ENCODE results near the gene SESN1.

Gene SESN1

DNA sequence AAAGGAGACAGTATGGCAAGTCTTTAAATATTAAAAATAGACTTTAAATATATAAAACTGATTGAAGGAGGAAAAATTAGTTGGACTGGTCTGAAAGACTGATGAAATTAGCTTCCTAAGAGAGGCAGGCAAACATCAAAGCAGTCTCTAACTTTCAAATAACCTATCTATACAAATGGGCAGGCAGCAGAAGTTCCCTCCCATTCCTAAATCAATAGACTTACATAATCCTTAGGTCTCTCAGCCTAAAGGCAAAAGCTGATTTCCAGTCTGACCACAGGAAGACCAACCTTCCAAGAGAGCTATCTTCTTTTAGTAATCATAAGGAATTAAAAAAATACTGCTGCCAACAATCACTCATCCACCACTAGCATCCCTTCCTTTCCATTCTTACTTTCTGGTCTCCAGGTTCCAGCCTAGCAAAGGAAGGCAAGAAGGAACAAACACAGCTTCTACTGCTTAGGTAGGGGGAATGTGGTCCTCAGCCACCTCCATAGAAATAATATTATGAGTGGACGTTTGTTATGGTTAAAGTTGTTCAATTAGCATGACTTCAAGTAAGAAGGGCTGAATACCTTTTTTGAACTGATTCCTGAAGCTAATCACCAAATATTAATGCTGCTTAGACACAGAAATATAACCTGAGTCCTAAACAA, 44.1 kb downstream of the SESN1 start:
- Histone ChIP-seq H3K4me1 (ENCODE audit: control extremely low read depth in 1 of 4, control insufficient read depth in 4 of 4, insufficient read depth in 4 of 4, low read length in 3 of 4) (peaks cover 0 to 10% (median 3%) of the 10 kb centered on the region in 4 experiments), H3K4me3 (ENCODE audit: control insufficient read depth in 1 of 7, extremely low read depth in 1 of 7, insufficient read depth in 4 of 7, low read depth in 2 of 7, low read length in 6 of 7) (no peak overlapping the region), H3K27me3 (replicated peaks in 2 of 5; ENCODE audit: control insufficient read depth in 4 of 5, insufficient read depth in 5 of 5, low read length in 4 of 5) (no peaks in the 10 kb centered on the region), H3K9me3 (ENCODE audit: control extremely low read depth in 1 of 5, control insufficient read depth in 4 of 5, insufficient read depth in 2 of 5, low read depth in 1 of 5, low read length in 4 of 5) (no peaks in the 10 kb centered on the region), H3K36me3 (ENCODE audit: control insufficient read depth in 4 of 4, insufficient read depth in 4 of 4, low read length in 3 of 4) (no peaks in the 10 kb centered on the region), H3K27ac (ENCODE audit: insufficient read depth in 1 of 2, low read depth in 1 of 2, low read length in 2 of 2, poor library complexity in 1 of 2, severe bottlenecking in 2 of 2) (no peak overlapping the region)
- POLR2A ChIA-PET: no interaction called here
- DNase-seq: no peak
- no CpG with 5 or more reads among the region's 1 CpG for WGBS (ENCODE audit: insufficient coverage)
- CTCF ChIA-PET: interaction anchor here (1.0 to 1.8 kb wide), 4 partner anchors 8 to 34 kb away, joined by 3 to 5 read pairs (median 4); no protein-coding TSS in a partner anchor

GRCh38 chr6:109050012-109050411, 44.6 kb downstream of the SESN1 start:
- no peaks in the 10 kb centered on the region for H3K36me3 ChIP-seq (ENCODE audit: control insufficient read depth in 4 of 4, insufficient read depth in 4 of 4, low read length in 3 of 4)
- H3K27me3 ChIP-seq (replicated peaks in 2 of 5; ENCODE audit: control insufficient read depth in 4 of 5, insufficient read depth in 5 of 5, low read length in 4 of 5): no peaks in the 10 kb centered on the region
- no peak overlapping the region for H3K27ac ChIP-seq (ENCODE audit: insufficient read depth in 1 of 2, low read depth in 1 of 2, low read length in 2 of 2, poor library complexity in 1 of 2, severe bottlenecking in 2 of 2)
- 100% methylated on average over 1 of the region's 2 CpGs for WGBS (ENCODE audit: insufficient coverage)
- ChIA-PET POLR2A (no interaction called here), CTCF (interaction anchor here (1.3 to 1.8 kb wide), 4 partner anchors 9 to 34 kb away, joined by 3 to 6 read pairs (median 4); no protein-coding TSS in a partner anchor)
- H3K4me1 ChIP-seq (ENCODE audit: control extremely low read depth in 1 of 4, control insufficient read depth in 4 of 4, insufficient read depth in 4 of 4, low read length in 3 of 4): peaks cover 0 to 10% (median 3%) of the 10 kb centered on the region in 4 experiments
- no peak overlapping the region for H3K4me3 ChIP-seq (ENCODE audit: control insufficient read depth in 1 of 7, extremely low read depth in 1 of 7, insufficient read depth in 4 of 7, low read depth in 2 of 7, low read length in 6 of 7)
- DNase-seq: no peak
- no peaks in the 10 kb centered on the region for H3K9me3 ChIP-seq (ENCODE audit: control extremely low read depth in 1 of 5, control insufficient read depth in 4 of 5, insufficient read depth in 2 of 5, low read depth in 1 of 5, low read length in 4 of 5)

DNA sequence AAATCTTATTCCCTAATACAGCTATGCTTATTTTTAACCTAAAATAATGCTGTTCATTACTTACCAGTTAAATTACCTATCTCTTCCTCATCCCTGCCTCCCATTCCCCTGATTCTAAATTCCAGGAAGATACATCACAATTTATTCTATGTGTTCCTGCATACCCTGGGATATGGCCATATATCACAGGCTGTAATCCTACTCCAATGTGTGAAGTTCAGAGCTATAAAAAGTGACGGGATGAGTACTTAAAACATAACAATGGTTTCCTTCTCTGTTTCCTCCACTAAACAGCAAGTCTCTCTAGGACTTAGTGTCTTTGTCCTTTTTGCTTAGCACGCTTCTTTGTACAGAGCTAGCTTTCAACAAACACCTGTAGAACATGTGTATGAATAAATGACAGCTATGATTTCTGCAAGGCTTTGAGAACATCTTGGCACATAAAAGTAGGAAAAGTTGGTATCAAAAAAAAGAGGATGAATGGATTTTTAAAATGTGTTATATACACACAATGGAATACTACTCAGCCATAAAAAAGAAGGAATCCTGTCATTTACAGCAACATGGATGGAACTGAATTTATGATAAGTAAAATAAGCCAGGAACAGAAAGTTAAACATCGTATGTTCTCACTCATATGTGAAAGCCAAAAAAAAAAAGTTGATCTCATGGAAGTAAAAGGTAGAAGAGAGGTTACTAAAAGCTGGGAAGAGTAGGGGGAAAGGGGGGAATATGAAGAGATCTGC, 45.8 kb downstream of the SESN1 start:
- H3K27me3 ChIP-seq (replicated peaks in 2 of 5; ENCODE audit: control insufficient read depth in 4 of 5, insufficient read depth in 5 of 5, low read length in 4 of 5): no peaks in the 10 kb centered on the region
- 100% methylated on average over 1 of the region's 3 CpGs for WGBS (ENCODE audit: insufficient coverage)
- H3K9me3 ChIP-seq (ENCODE audit: control extremely low read depth in 1 of 5, control insufficient read depth in 4 of 5, insufficient read depth in 2 of 5, low read depth in 1 of 5, low read length in 4 of 5): no peaks in the 10 kb centered on the region
- H3K27ac ChIP-seq (ENCODE audit: insufficient read depth in 1 of 2, low read depth in 1 of 2, low read length in 2 of 2, poor library complexity in 1 of 2, severe bottlenecking in 2 of 2): no peak overlapping the region
- ChIA-PET POLR2A (interaction anchor here (0.6 kb wide), 1 partner anchor 111 kb away, joined by 4 read pairs; no protein-coding TSS in a partner anchor), CTCF (interaction anchor here (1.1 to 1.8 kb wide), 2 partner anchors 13 kb away, joined by 4 to 6 read pairs; no protein-coding TSS in a partner anchor)
- DNase-seq: no peak
- no peaks in the 10 kb centered on the region for H3K36me3 ChIP-seq (ENCODE audit: control insufficient read depth in 4 of 4, insufficient read depth in 4 of 4, low read length in 3 of 4)
- peaks cover 0 to 10% (median 3%) of the 10 kb centered on the region in 4 experiments for H3K4me1 ChIP-seq (ENCODE audit: control extremely low read depth in 1 of 4, control insufficient read depth in 4 of 4, insufficient read depth in 4 of 4, low read length in 3 of 4)
- no peak overlapping the region for H3K4me3 ChIP-seq (ENCODE audit: control insufficient read depth in 1 of 7, extremely low read depth in 1 of 7, insufficient read depth in 4 of 7, low read depth in 2 of 7, low read length in 6 of 7)

GRCh38 chr6:109048176-109048575, 46.5 kb downstream of the SESN1 start:
- H3K4me1 ChIP-seq (ENCODE audit: control extremely low read depth in 1 of 4, control insufficient read depth in 4 of 4, insufficient read depth in 4 of 4, low read length in 3 of 4): peaks cover 0 to 8% (median 3%) of the 10 kb centered on the region in 4 experiments
- DNase-seq: no peak
- H3K27me3 ChIP-seq (replicated peaks in 2 of 5; ENCODE audit: control insufficient read depth in 4 of 5, insufficient read depth in 5 of 5, low read length in 4 of 5): no peaks in the 10 kb centered on the region
- no peaks in the 10 kb centered on the region for H3K36me3 ChIP-seq (ENCODE audit: control insufficient read depth in 4 of 4, insufficient read depth in 4 of 4, low read length in 3 of 4)
- no CpG with 5 or more reads among the region's 1 CpG for WGBS (ENCODE audit: insufficient coverage)
- ChIA-PET POLR2A (no interaction called here), CTCF (interaction anchor here (1.1 to 1.8 kb wide), 2 partner anchors 12 to 14 kb away, joined by 4 to 6 read pairs; no protein-coding TSS in a partner anchor)
- H3K27ac ChIP-seq (ENCODE audit: insufficient read depth in 1 of 2, low read depth in 1 of 2, low read length in 2 of 2, poor library complexity in 1 of 2, severe bottlenecking in 2 of 2): no peak overlapping the region
- peaks cover 0 to 1% (median 0%) of the 10 kb centered on the region in 5 experiments for H3K9me3 ChIP-seq (ENCODE audit: control extremely low read depth in 1 of 5, control insufficient read depth in 4 of 5, insufficient read depth in 2 of 5, low read depth in 1 of 5, low read length in 4 of 5)
- H3K4me3 ChIP-seq (ENCODE audit: control insufficient read depth in 1 of 7, extremely low read depth in 1 of 7, insufficient read depth in 4 of 7, low read depth in 2 of 7, low read length in 6 of 7): no peak overlapping the region

- Histone ChIP-seq H3K4me3 (ENCODE audit: control insufficient read depth in 1 of 7, extremely low read depth in 1 of 7, insufficient read depth in 4 of 7, low read depth in 2 of 7, low read length in 6 of 7) (no peak overlapping the region), H3K27ac (ENCODE audit: insufficient read depth in 1 of 2, low read depth in 1 of 2, low read length in 2 of 2, poor library complexity in 1 of 2, severe bottlenecking in 2 of 2) (no peak overlapping the region), H3K9me3 (ENCODE audit: control extremely low read depth in 1 of 5, control insufficient read depth in 4 of 5, insufficient read depth in 2 of 5, low read depth in 1 of 5, low read length in 4 of 5) (peaks cover 0 to 1% (median 0%) of the 10 kb centered on the region in 5 experiments), H3K4me1 (ENCODE audit: control extremely low read depth in 1 of 4, control insufficient read depth in 4 of 4, insufficient read depth in 4 of 4, low read length in 3 of 4) (peaks cover 0 to 6% (median 2%) of the 10 kb centered on the region in 4 experiments), H3K36me3 (ENCODE audit: control insufficient read depth in 4 of 4, insufficient read depth in 4 of 4, low read length in 3 of 4) (no peaks in the 10 kb centered on the region), H3K27me3 (replicated peaks in 2 of 5; ENCODE audit: control insufficient read depth in 4 of 5, insufficient read depth in 5 of 5, low read length in 4 of 5) (no peaks in the 10 kb centered on the region)
- ChIA-PET POLR2A (no interaction called here), CTCF (no interaction called here)
- DNase-seq: peak in 1 of 3 donors; percentile 42
- 83% methylated on average over 1 of the region's 1 CpG for WGBS (ENCODE audit: insufficient coverage)
Measured at GRCh38 chr6:109045493-109045892, 49.2 kb downstream of the SESN1 start.

- WGBS (ENCODE audit: insufficient coverage): no CpG with 5 or more reads among the region's 2 CpGs
- Histone ChIP-seq H3K4me1 (ENCODE audit: control extremely low read depth in 1 of 4, control insufficient read depth in 4 of 4, insufficient read depth in 4 of 4, low read length in 3 of 4) (peaks cover 0 to 6% (median 2%) of the 10 kb centered on the region in 4 experiments), H3K9me3 (ENCODE audit: control extremely low read depth in 1 of 5, control insufficient read depth in 4 of 5, insufficient read depth in 2 of 5, low read depth in 1 of 5, low read length in 4 of 5) (peaks cover 0 to 1% (median 0%) of the 10 kb centered on the region in 5 experiments), H3K27ac (ENCODE audit: insufficient read depth in 1 of 2, low read depth in 1 of 2, low read length in 2 of 2, poor library complexity in 1 of 2, severe bottlenecking in 2 of 2) (no peak overlapping the region), H3K27me3 (replicated peaks in 2 of 5; ENCODE audit: control insufficient read depth in 4 of 5, insufficient read depth in 5 of 5, low read length in 4 of 5) (no peaks in the 10 kb centered on the region), H3K4me3 (ENCODE audit: control insufficient read depth in 1 of 7, extremely low read depth in 1 of 7, insufficient read depth in 4 of 7, low read depth in 2 of 7, low read length in 6 of 7) (no peak overlapping the region), H3K36me3 (ENCODE audit: control insufficient read depth in 4 of 4, insufficient read depth in 4 of 4, low read length in 3 of 4) (no peaks in the 10 kb centered on the region)
- POLR2A ChIA-PET: interaction anchor here (0.6 kb wide), 1 partner anchor 36 kb away, joined by 3 read pairs; no protein-coding TSS in a partner anchor
- CTCF ChIA-PET: interaction anchor here (1.2 kb wide), 1 partner anchor 16 kb away, joined by 5 read pairs; no protein-coding TSS in a partner anchor
- no peak for DNase-seq
Measured at GRCh38 chr6:109039795-109040194, 54.9 kb downstream of the SESN1 start.
